ENCODE results near the gene GPR39.

The GPR39 gene

DNA sequence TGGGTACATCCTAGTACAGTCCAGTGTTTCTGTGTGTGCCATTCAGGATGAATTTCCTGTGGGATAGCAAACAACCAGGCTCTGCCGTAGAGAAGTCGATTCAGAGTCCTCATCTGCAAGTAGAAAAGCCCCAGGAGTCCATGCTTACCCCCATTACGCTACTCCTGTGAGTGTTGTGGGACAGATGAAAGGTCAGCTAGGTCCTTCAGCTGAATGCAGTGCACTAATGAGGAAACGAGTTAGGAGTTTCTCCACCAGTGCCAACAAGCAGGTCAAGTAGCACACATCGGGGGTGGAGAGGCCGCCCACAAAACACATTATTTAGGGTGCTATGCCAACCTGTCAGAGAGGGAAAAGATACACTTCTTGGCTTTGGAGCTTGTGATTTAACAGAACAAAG lies 2.5 kb upstream of the GPR39 start:
- no peaks in the 10 kb centered on the region for H3K4me1 ChIP-seq (ENCODE audit: insufficient read depth, low read length)
- no peaks in the 10 kb centered on the region for H3K36me3 ChIP-seq (ENCODE audit: insufficient read depth, low read length)
- no peak overlapping the region for H3K27ac ChIP-seq (ENCODE audit: low read depth, low read length)
- no peaks in the 10 kb centered on the region for H3K9me3 ChIP-seq (ENCODE audit: low read length)
- no peak overlapping the region for H3K4me3 ChIP-seq (ENCODE audit: low read depth in 1 of 2, low read length in 2 of 2)
- no peaks in the 10 kb centered on the region for H3K27me3 ChIP-seq (ENCODE audit: control insufficient read depth in 1 of 2, insufficient read depth in 2 of 2, low read length in 2 of 2)
- H3K9ac ChIP-seq (ENCODE audit: low read length): no peak overlapping the region

DNA sequence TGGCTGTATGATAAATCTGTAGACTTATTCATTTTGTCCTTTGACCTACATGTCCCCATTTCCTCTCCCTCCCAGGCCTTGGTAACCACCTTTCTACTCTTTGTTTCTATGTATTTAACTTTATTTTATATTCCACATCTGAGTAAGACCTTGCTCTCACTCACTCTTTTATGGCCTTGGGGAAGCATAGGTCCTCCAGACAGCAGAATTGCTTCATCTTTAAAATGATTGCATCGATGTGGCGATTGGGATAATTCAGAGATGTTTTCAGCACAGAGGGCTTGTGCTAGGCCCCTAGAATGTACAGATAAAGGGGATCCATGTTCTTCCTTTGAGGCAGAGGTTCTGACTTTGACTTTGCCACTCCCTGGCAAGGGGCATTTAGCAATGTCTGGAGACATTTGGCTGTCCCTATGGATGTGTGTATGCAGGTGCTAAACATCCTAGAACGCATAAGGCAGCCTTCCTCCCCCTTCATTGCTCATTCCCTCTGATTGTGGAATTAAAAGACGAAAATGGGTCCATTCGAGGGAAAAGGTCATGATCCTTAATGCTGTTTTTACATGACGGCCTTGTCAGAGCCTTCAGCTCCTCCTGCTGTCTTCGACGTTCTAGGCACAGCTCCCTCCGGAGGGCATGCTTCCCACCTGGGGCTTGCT lies 1.2 kb upstream of the GPR39 start:
- Histone ChIP-seq H3K27ac (ENCODE audit: low read depth, low read length) (no peak overlapping the region), H3K27me3 (ENCODE audit: control insufficient read depth in 1 of 2, insufficient read depth in 2 of 2, low read length in 2 of 2) (no peaks in the 10 kb centered on the region), H3K4me3 (ENCODE audit: low read depth in 1 of 2, low read length in 2 of 2) (peak overlapping the region; percentile 17 to 50), H3K36me3 (ENCODE audit: insufficient read depth, low read length) (no peaks in the 10 kb centered on the region), H3K9me3 (ENCODE audit: low read length) (no peaks in the 10 kb centered on the region), H3K9ac (ENCODE audit: low read length) (no peak overlapping the region), H3K4me1 (ENCODE audit: insufficient read depth, low read length) (no peaks in the 10 kb centered on the region)

DNA sequence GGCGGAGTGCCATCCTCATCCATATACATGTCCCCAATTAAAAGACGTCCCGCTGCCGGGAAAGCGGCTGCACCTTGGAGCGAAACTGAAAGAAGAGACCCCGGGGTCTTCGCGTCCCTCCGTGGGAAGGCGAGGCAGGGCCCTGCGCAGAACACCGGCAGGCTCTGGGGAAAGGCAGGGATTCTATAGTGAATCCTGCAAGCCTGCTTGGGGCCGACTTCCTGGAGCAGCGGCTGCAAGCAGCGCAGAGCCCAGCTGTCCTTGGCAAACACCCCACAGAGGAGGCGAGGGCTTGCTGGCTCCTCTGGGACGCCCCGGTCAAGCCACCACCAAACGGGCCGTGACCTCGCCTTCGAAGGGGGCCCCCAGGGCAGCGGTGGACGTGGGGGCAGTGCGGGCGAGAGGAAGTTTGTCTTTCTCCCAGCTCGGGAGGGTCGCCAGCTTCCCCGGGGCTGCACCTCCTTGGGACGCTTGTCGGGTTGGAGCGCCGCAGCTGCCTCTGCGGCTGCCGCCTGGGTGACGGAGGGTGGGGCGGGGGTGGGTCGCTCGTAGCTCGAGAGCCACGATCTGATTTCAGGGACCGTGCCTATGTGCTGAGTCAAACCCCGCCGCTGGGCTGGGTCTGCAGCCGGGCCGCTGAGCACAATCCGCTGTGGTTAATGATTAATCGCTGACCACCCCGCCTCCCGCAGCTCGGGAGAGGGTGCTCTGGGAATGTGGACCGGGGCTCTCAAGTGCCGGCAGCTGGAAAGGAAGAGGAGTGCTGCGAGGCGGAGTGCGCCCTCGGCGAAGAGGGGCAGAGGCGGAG lies 486 bp upstream of the GPR39 start:
- Histone ChIP-seq H3K4me1 (ENCODE audit: insufficient read depth, low read length) (no peaks in the 10 kb centered on the region), H3K36me3 (ENCODE audit: insufficient read depth, low read length) (no peaks in the 10 kb centered on the region), H3K9me3 (ENCODE audit: low read length) (no peaks in the 10 kb centered on the region), H3K27ac (ENCODE audit: low read depth, low read length) (no peak overlapping the region), H3K9ac (ENCODE audit: low read length) (no peak overlapping the region), H3K4me3 (ENCODE audit: low read depth in 1 of 2, low read length in 2 of 2) (peak overlapping the region; percentile 17 to 50), H3K27me3 (ENCODE audit: control insufficient read depth in 1 of 2, insufficient read depth in 2 of 2, low read length in 2 of 2) (no peaks in the 10 kb centered on the region)

DNA sequence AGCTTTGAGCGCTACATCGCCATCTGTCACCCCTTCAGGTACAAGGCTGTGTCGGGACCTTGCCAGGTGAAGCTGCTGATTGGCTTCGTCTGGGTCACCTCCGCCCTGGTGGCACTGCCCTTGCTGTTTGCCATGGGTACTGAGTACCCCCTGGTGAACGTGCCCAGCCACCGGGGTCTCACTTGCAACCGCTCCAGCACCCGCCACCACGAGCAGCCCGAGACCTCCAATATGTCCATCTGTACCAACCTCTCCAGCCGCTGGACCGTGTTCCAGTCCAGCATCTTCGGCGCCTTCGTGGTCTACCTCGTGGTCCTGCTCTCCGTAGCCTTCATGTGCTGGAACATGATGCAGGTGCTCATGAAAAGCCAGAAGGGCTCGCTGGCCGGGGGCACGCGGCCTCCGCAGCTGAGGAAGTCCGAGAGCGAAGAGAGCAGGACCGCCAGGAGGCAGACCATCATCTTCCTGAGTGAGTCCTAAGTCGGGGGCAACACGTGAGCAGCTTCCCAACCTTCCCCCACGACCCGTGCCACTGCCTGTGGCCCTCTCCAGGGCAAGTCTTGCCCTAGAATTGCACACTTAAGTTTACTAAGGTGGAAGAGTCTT lies 928 bp downstream of the GPR39 start:
- H3K4me3 ChIP-seq (ENCODE audit: low read depth in 1 of 2, low read length in 2 of 2): no peak overlapping the region
- H3K36me3 ChIP-seq (ENCODE audit: insufficient read depth, low read length): no peaks in the 10 kb centered on the region
- no peak overlapping the region for H3K27ac ChIP-seq (ENCODE audit: low read depth, low read length)
- no peaks in the 10 kb centered on the region for H3K27me3 ChIP-seq (ENCODE audit: control insufficient read depth in 1 of 2, insufficient read depth in 2 of 2, low read length in 2 of 2)
- no peaks in the 10 kb centered on the region for H3K4me1 ChIP-seq (ENCODE audit: insufficient read depth, low read length)
- no peaks in the 10 kb centered on the region for H3K9me3 ChIP-seq (ENCODE audit: low read length)
- H3K9ac ChIP-seq (ENCODE audit: low read length): no peak overlapping the region

DNA sequence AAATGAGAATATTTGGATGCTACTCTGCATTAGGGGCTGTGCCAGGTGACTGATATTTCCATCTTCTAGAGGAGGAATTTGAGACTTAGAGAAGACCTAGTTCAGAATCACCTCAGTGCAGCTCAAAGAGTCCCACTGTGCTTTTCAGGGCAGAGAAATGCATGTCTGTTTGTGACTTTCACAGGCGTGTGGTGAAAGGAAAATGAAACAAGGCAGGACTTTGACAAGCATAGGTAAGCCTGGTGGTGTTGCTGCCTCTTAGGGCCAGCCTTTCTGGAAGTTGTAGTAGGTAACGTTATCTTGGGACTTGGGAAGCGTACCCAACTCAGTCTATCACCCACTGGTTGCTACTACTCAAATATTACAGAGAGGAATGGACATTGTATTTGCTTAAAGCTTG lies 2.6 kb downstream of the GPR39 start:
- Histone ChIP-seq H3K9me3 (ENCODE audit: low read length) (no peaks in the 10 kb centered on the region), H3K9ac (ENCODE audit: low read length) (no peak overlapping the region), H3K4me1 (ENCODE audit: insufficient read depth, low read length) (no peaks in the 10 kb centered on the region), H3K36me3 (ENCODE audit: insufficient read depth, low read length) (no peaks in the 10 kb centered on the region), H3K27ac (ENCODE audit: low read depth, low read length) (no peak overlapping the region), H3K27me3 (ENCODE audit: control insufficient read depth in 1 of 2, insufficient read depth in 2 of 2, low read length in 2 of 2) (no peaks in the 10 kb centered on the region), H3K4me3 (ENCODE audit: low read depth in 1 of 2, low read length in 2 of 2) (no peak overlapping the region)

DNA sequence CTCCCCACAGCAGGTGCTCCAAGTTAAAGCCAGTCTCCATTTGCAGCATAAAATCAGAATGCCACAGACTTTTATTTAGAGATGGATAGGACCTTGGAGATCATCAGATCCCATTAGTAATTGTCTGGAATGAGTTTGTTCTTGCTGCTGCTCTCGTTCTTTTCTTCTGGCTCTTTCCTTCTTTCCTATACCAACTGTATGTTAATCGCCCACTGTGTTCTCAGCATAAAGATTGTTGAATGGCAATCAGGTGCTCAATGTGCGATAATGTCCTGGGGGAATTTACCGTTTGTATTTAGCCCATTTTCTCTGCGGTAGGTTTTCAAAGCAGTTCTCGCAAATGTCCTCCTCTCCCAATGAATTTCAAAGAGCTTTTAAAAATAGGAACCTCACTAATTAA lies 3.3 kb downstream of the GPR39 start:
- Histone ChIP-seq H3K9me3 (ENCODE audit: low read length) (no peaks in the 10 kb centered on the region), H3K36me3 (ENCODE audit: insufficient read depth, low read length) (no peaks in the 10 kb centered on the region), H3K4me1 (ENCODE audit: insufficient read depth, low read length) (no peaks in the 10 kb centered on the region), H3K27me3 (ENCODE audit: control insufficient read depth in 1 of 2, insufficient read depth in 2 of 2, low read length in 2 of 2) (no peaks in the 10 kb centered on the region), H3K9ac (ENCODE audit: low read length) (no peak overlapping the region), H3K27ac (ENCODE audit: low read depth, low read length) (no peak overlapping the region), H3K4me3 (ENCODE audit: low read depth in 1 of 2, low read length in 2 of 2) (no peak overlapping the region)

DNA sequence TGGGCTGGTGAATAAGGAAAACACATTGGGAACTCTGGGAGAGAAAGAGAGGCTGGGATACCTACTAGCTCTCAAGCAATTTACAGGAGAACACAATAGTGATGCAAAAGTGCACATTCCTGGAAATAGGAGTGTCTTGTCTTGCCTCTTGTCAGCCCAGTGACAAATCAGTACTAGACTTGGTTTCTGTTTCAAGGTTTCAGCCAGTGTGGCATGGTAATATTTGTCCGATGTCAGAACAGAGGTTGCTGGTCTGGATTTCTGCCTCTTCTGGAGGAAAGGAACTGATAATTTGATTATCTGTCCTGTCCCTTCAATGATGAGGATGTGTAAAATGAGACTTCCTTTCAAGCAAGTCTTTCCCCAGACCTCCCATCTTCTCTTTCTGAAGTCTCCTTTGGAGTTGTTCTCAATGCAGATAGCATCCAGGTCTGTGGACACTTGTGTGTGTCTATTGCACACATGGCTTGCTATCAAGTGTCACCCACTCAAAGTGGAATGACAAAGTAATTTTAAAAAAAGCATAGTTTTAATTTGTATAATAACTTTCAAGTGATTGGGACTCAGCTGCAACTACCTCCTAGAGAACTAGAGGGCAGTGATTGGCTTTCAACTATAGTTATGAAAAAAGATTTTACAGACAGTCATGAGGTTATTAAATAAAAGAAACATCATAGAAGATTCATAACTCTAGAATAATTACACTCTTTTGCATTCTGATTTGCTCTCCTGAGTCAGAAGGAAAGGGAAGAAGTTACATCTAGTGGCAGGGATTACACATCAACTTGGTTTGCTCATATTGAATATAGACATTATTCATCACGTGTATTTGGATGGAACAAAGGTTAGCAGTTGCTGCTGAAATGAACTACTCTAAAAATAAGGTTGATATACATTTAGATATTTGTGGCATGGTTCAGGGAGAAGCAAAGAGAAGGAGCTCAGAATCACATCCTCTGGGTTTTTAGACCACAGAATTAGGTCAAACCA lies 4.5 kb downstream of the GPR39 start:
- Histone ChIP-seq H3K4me1 (ENCODE audit: insufficient read depth, low read length) (no peaks in the 10 kb centered on the region), H3K9ac (ENCODE audit: low read length) (no peak overlapping the region)

DNA sequence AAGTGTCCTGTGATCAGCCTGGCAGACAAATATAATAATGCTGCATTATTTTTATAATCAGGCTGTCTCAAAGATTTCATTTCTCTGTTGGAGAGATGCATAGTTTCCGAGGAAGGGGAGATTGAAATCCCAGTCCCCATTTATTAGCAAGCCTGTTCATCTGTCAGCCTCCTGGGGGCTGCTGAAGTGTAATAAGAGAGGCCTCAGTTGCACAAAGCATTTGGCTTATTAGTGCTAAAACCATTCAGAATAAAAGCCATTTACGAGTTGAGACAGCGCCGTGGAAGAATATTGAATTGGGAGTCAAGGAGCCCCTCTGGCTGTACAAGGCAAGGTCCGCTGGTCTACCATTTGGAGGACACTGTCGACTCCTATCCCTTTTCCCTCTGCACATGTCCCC lies 6.1 kb downstream of the GPR39 start:
- Histone ChIP-seq H3K27me3 (ENCODE audit: control insufficient read depth in 1 of 2, insufficient read depth in 2 of 2, low read length in 2 of 2) (no peaks in the 10 kb centered on the region), H3K36me3 (ENCODE audit: insufficient read depth, low read length) (no peaks in the 10 kb centered on the region), H3K9ac (ENCODE audit: low read length) (no peak overlapping the region), H3K27ac (ENCODE audit: low read depth, low read length) (no peak overlapping the region), H3K4me1 (ENCODE audit: insufficient read depth, low read length) (no peaks in the 10 kb centered on the region), H3K4me3 (ENCODE audit: low read depth in 1 of 2, low read length in 2 of 2) (no peak overlapping the region), H3K9me3 (ENCODE audit: low read length) (no peaks in the 10 kb centered on the region)

More for the DNA sequence above, 4.5 kb downstream of the GPR39 start:
- H3K36me3 ChIP-seq (ENCODE audit: insufficient read depth, low read length): no peaks in the 10 kb centered on the region
- H3K27ac ChIP-seq (ENCODE audit: low read depth, low read length): no peak overlapping the region
- no peaks in the 10 kb centered on the region for H3K9me3 ChIP-seq (ENCODE audit: low read length)
- H3K4me3 ChIP-seq (ENCODE audit: low read depth in 1 of 2, low read length in 2 of 2): no peak overlapping the region
- H3K27me3 ChIP-seq (ENCODE audit: control insufficient read depth in 1 of 2, insufficient read depth in 2 of 2, low read length in 2 of 2): no peaks in the 10 kb centered on the region

DNA sequence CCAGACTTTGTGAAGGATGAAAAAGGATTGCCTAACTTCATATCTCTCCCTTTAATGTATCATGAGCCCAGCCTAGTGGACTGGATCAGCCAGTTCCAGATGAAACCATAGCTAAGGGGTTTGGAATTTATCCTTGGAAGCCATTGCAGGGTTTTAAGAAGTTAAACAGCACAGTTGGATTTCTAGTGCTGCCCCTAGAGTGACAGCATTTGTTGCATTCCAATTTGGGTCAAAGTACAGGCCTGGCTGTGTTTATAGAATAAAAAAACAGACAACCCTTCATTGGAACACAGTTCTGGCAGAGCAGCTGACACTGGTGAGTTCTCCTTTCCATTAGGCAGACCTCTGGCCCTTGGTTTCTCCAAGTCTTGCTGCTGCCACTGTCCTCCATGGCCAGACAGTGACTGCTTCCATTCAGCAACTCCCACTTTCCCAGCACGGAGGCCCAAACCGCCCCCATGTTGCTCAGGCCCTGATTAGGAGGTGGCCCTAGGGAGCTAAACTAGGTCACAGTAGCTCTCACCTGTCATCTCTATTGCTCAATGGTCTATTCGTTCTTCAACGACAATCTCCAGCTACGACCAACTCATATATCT lies 8.0 kb downstream of the GPR39 start:
- Histone ChIP-seq H3K27ac (ENCODE audit: low read depth, low read length) (no peak overlapping the region), H3K9ac (ENCODE audit: low read length) (no peak overlapping the region), H3K4me1 (ENCODE audit: insufficient read depth, low read length) (no peaks in the 10 kb centered on the region), H3K4me3 (ENCODE audit: low read depth in 1 of 2, low read length in 2 of 2) (no peak overlapping the region), H3K9me3 (ENCODE audit: low read length) (no peaks in the 10 kb centered on the region), H3K27me3 (ENCODE audit: control insufficient read depth in 1 of 2, insufficient read depth in 2 of 2, low read length in 2 of 2) (no peaks in the 10 kb centered on the region), H3K36me3 (ENCODE audit: insufficient read depth, low read length) (no peaks in the 10 kb centered on the region)

DNA sequence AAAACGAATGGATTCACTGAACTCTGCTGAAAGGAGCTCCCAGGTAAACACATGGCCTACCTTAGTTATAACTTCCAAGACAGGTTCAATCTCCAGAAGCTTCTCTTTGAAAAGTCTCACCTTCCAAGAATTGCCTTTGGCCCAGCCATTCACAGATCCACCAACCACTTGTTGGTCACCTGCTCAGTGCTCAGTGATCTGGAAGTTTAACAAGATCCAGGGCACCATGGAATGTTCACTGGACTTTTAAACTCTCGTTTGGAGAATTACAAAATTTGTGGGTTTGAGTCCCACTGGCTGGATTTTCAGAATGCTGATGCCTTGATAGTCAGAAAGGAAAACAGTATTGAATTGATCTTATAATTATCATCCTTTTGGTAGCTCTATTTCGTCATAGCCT lies 9.4 kb downstream of the GPR39 start:
- no peaks in the 10 kb centered on the region for H3K27me3 ChIP-seq (ENCODE audit: control insufficient read depth in 1 of 2, insufficient read depth in 2 of 2, low read length in 2 of 2)
- H3K9me3 ChIP-seq (ENCODE audit: low read length): no peaks in the 10 kb centered on the region
- H3K4me3 ChIP-seq (ENCODE audit: low read depth in 1 of 2, low read length in 2 of 2): no peak overlapping the region
- H3K36me3 ChIP-seq (ENCODE audit: insufficient read depth, low read length): no peaks in the 10 kb centered on the region
- no peak overlapping the region for H3K27ac ChIP-seq (ENCODE audit: low read depth, low read length)
- H3K4me1 ChIP-seq (ENCODE audit: insufficient read depth, low read length): no peaks in the 10 kb centered on the region
- H3K9ac ChIP-seq (ENCODE audit: low read length): no peak overlapping the region

DNA sequence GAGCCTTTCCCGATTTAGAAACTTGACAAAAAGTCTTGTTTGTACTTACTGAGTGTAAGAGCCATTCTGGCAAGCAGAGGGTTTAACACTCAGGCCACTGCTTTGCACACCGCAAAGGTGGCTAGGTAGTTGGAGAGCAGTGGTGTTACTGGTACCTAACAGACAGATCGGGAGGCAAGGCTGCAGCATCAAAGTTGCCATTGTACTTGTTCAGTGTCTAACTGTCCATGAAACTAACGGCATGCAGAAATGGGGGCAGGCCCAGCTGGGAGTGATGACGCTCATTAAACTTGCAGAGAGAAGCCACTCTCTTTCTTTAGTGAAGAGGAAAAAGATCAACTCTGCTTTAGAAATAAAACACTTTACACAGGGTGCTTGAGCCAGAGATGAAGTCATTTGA lies 10.1 kb downstream of the GPR39 start:
- H3K9ac ChIP-seq (ENCODE audit: low read length): no peak overlapping the region
- no peaks in the 10 kb centered on the region for H3K36me3 ChIP-seq (ENCODE audit: insufficient read depth, low read length)
- H3K9me3 ChIP-seq (ENCODE audit: low read length): no peaks in the 10 kb centered on the region
- H3K27ac ChIP-seq (ENCODE audit: low read depth, low read length): no peak overlapping the region
- no peak overlapping the region for H3K4me3 ChIP-seq (ENCODE audit: low read depth in 1 of 2, low read length in 2 of 2)
- no peaks in the 10 kb centered on the region for H3K27me3 ChIP-seq (ENCODE audit: control insufficient read depth in 1 of 2, insufficient read depth in 2 of 2, low read length in 2 of 2)
- H3K4me1 ChIP-seq (ENCODE audit: insufficient read depth, low read length): no peaks in the 10 kb centered on the region

Data from muscle layer of colon (tissue), 2 donors.